ENCODE measurements around the gene RAD51B.
A peak's percentile ranks its signal among the peaks of the same experiment; 100 is the strongest.

The RAD51B gene

GRCh38 chr14:68366656-68367055 lies 547.1 kb downstream of the RAD51B start:
- H3K4me3 ChIP-seq (ENCODE audit: low read length) = no peak overlapping the region
- no peak for DNase-seq (ENCODE audit: low read depth, low spot score)

GRCh38 chr14:68367536-68367935 lies 548.0 kb downstream of the RAD51B start:
- H3K4me3 ChIP-seq (ENCODE audit: low read length) = no peak overlapping the region
- no peak for DNase-seq (ENCODE audit: low read depth, low spot score)

GRCh38 chr14:68368850-68369249 lies 549.3 kb downstream of the RAD51B start:
- no peak overlapping the region for H3K4me3 ChIP-seq (ENCODE audit: low read length)
- DNase-seq (ENCODE audit: low read depth, low spot score) = no peak

GRCh38 chr14:68369281-68370056 lies 549.9 kb downstream of the RAD51B start:
- H3K4me3 ChIP-seq (ENCODE audit: low read length) = no peak overlapping the region
- no peak for DNase-seq (ENCODE audit: low read depth, low spot score)

- H3K4me3 ChIP-seq (ENCODE audit: low read length) = no peak overlapping the region
- no peak for DNase-seq (ENCODE audit: low read depth, low spot score)
Observed at GRCh38 chr14:68370057-68370360, 550.4 kb downstream of the RAD51B start.

GRCh38 chr14:68372368-68372767 lies 552.8 kb downstream of the RAD51B start:
- no peak for DNase-seq (ENCODE audit: low read depth, low spot score)
- no peak overlapping the region for H3K4me3 ChIP-seq (ENCODE audit: low read length)

- DNase-seq (ENCODE audit: low read depth, low spot score) = no peak
- H3K4me3 ChIP-seq (ENCODE audit: low read length) = no peak overlapping the region
Observed at GRCh38 chr14:68373124-68373646, 553.6 kb downstream of the RAD51B start.

GRCh38 chr14:68373847-68374444 lies 554.4 kb downstream of the RAD51B start:
- DNase-seq (ENCODE audit: low read depth, low spot score) = no peak
- no peak overlapping the region for H3K4me3 ChIP-seq (ENCODE audit: low read length)

- no peak for DNase-seq (ENCODE audit: low read depth, low spot score)
- H3K4me3 ChIP-seq (ENCODE audit: low read length) = no peak overlapping the region
Observed at GRCh38 chr14:68374682-68375081, 555.1 kb downstream of the RAD51B start.

- DNase-seq (ENCODE audit: low read depth, low spot score) = no peak
- H3K4me3 ChIP-seq (ENCODE audit: low read length) = no peak overlapping the region
Observed at GRCh38 chr14:68375376-68375775, 555.8 kb downstream of the RAD51B start.

GRCh38 chr14:68376067-68376779 lies 556.6 kb downstream of the RAD51B start:
- peak; percentile 18 for DNase-seq (ENCODE audit: low read depth, low spot score)
- H3K4me3 ChIP-seq (ENCODE audit: low read length) = no peak overlapping the region

GRCh38 chr14:68377006-68377405 lies 557.4 kb downstream of the RAD51B start:
- no peak overlapping the region for H3K4me3 ChIP-seq (ENCODE audit: low read length)
- DNase-seq (ENCODE audit: low read depth, low spot score) = no peak

GRCh38 chr14:68377459-68377858 lies 557.9 kb downstream of the RAD51B start:
- no peak overlapping the region for H3K4me3 ChIP-seq (ENCODE audit: low read length)
- DNase-seq (ENCODE audit: low read depth, low spot score) = no peak

- DNase-seq (ENCODE audit: low read depth, low spot score) = no peak
- H3K4me3 ChIP-seq (ENCODE audit: low read length) = no peak overlapping the region
Observed at GRCh38 chr14:68379510-68380328, 560.1 kb downstream of the RAD51B start.

- H3K4me3 ChIP-seq (ENCODE audit: low read length) = no peak overlapping the region
- no peak for DNase-seq (ENCODE audit: low read depth, low spot score)
Observed at GRCh38 chr14:68380329-68380741, 560.8 kb downstream of the RAD51B start.

GRCh38 chr14:68384335-68384734 lies 564.8 kb downstream of the RAD51B start:
- no peak overlapping the region for H3K4me3 ChIP-seq (ENCODE audit: low read length)
- DNase-seq (ENCODE audit: low read depth, low spot score) = no peak

- H3K4me3 ChIP-seq (ENCODE audit: low read length) = no peak overlapping the region
- DNase-seq (ENCODE audit: low read depth, low spot score) = no peak
Observed at GRCh38 chr14:68384881-68385280, 565.3 kb downstream of the RAD51B start.

- DNase-seq (ENCODE audit: low read depth, low spot score) = no peak
Observed at GRCh38 chr14:68386446-68386845, 566.9 kb downstream of the RAD51B start.

GRCh38 chr14:68386950-68387779 lies 567.6 kb downstream of the RAD51B start:
- no peak for DNase-seq (ENCODE audit: low read depth, low spot score)
- H3K4me3 ChIP-seq (ENCODE audit: low read length) = no peak overlapping the region

More at GRCh38 chr14:68386446-68386845, 566.9 kb downstream of the RAD51B start:
- no peak overlapping the region for H3K4me3 ChIP-seq (ENCODE audit: low read length)

All from Jurkat, Clone E6-1 (cell line).